NOMO-1 treated with dmso at 0.1 percent for 144 hours (cell line): ENCODE measurements around the gene TBC1D20.
"Not testable (repeated sequence)": the region's sequence is repeated elsewhere in the genome, so short reads cannot be mapped to it uniquely, and the experiment has no call there.

Source experiments
- DNase-seq: peaks from one replicate; lab custom pipeline; 2025; ENCODE audit not compliant: unreplicated experiment; lab: John Stamatoyannopoulos, UW

Gene TBC1D20

GRCh38 chr20:476561-477249 lies 14.4 kb upstream of the TBC1D20 start:
- DNase-seq = not testable (repeated sequence)

GRCh38 chr20:475463-476357 lies 13.4 kb upstream of the TBC1D20 start:
- no peak for DNase-seq

GRCh38 chr20:474581-474980 lies 12.2 kb upstream of the TBC1D20 start:
- no peak for DNase-seq

DNA sequence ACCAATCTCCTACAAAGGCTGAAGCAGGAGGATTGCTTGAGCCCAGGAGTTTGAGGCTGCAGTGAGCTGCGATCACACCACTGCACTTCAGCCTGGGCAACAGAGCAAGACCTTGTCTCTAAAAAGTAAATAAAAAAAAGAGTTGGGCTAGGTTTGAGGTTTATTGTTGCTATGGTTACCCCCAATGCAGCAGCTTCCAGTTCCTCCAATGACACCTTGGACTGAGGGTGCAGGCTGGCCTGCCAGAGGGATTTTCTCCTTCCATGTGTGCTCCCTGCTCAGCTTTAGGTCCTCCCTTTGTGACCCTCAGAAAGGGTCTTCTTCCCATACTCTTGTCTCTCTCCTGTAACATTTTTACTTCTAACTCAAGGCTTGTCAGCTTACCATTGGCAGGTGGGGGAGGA lies 10.6 kb upstream of the TBC1D20 start:
- DNase-seq = no peak

- DNase-seq = no peak
Observed at GRCh38 chr20:472137-472846, 10.0 kb upstream of the TBC1D20 start.

DNA sequence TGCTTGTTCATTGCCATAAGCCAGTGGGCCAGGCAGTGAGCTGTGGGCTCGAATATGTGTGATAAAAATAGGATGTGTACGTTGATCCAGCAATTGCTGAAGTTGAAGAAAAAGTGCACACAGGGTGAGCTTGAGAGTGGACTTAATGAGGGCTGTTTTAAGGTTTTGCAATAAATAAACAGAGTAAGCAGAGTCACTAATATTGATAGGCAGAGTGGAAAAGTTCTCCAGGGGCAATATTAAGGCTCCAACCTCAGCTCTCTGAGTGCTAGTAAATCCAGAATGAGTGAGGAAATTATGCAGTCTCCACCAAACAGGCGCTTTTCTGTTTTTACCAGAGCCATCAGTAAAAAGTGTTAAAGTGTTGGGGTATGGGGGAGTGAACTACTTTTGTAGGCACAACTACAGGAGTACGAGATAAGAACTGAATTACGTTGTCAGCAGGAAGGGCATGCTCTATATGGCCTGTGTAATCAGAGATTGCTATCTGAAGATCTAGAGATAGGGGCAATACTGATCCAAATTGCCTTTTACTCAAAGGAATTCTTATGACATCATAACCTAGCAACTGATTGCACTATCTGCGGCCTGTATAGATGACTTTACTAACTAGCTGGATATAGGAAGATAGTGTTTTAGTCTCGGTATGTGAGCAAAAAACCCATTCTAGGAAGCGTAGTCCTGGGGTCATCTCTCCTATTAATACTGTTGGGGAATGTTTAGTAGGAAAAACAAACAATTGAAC lies 7.6 kb upstream of the TBC1D20 start:
- DNase-seq = no peak

DNA sequence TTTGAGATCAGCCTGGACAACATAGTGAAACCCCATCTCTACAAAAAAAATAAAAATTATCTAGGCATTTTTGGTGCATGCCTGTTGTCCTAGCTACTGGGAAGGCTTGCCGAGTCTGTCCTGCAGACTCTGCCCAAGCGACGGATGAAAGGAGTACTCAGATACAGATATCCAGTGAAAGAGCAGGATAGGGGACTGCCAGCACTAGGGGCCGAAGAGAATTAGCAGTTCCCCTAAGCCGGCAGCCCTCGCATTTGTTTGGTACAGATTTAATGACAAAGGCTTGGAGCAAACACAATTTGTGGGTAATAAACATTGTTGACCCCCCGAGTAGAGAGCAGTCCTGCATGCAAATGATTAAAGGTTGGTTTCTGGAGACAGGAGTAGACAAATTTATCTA lies 5.4 kb upstream of the TBC1D20 start:
- DNase-seq = no peak

GRCh38 chr20:461254-462198 lies 807 bp downstream of the TBC1D20 start:
- no peak for DNase-seq

GRCh38 chr20:460707-461106 lies 1.6 kb downstream of the TBC1D20 start:
- no peak for DNase-seq

GRCh38 chr20:460180-460579 lies 2.2 kb downstream of the TBC1D20 start:
- no peak for DNase-seq

DNA sequence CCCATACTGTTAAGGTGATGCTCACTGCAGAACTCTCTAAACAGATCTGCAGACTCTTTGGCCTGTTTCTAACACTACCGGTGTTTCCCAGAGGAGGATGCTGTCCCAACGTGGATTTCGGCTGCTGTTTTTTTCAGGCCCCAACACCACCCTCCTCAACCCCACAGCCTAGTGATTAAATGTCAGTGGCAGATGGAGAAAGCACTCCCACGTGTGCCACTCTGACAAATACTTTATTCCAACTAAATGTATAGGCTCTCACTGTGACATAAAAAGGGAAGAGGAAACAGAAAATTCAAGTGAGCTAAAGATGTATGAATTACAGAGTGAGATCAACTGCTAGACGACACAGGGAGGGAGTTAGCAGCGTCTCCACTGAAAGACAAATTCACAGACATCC lies 3.6 kb downstream of the TBC1D20 start:
- no peak for DNase-seq

DNA sequence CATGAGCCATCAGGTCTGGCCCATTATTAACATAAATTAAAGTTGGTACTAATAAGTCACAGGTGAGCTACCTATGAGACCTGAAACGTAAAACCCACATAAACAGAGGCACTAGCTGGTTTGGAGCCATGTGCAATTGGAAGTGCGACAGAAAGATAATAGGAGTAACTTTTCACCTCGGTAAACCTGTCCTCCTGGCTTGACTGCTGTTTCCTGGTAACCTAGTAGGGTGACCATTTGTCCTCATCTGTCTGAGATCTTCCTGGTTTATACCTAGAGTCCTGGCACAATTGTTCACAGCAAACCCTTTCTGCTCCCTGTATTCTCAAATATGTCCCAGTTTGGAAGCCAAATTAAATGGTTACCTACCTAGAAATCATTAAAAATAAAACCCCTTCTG lies 7.4 kb downstream of the TBC1D20 start:
- no peak for DNase-seq

GRCh38 chr20:452021-452420 lies 10.3 kb downstream of the TBC1D20 start:
- DNase-seq = not testable (repeated sequence)

GRCh38 chr20:445514-446336 lies 16.6 kb downstream of the TBC1D20 start:
- DNase-seq = no peak

GRCh38 chr20:444862-445426 lies 17.4 kb downstream of the TBC1D20 start:
- no peak for DNase-seq

DNA sequence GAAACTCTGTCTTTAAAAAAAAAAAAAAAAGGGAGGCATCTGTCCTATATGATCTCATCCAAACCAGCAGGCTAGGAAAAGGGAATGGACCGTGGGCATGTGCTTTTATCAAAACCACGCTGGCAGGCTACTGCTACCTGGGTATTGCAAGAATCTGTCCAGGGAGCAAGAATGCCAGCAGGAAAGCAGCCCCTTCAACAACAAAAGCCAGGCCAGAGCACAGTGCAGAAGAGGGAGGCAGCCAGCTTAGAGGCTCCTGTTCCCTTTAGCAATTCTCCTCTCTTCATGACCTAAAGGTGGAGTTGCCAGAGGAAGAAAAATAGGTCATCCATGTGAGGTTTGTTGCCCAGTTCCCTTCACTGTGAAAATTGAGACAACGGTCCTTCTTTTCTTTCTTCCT lies 18.2 kb downstream of the TBC1D20 start:
- no peak for DNase-seq

DNA sequence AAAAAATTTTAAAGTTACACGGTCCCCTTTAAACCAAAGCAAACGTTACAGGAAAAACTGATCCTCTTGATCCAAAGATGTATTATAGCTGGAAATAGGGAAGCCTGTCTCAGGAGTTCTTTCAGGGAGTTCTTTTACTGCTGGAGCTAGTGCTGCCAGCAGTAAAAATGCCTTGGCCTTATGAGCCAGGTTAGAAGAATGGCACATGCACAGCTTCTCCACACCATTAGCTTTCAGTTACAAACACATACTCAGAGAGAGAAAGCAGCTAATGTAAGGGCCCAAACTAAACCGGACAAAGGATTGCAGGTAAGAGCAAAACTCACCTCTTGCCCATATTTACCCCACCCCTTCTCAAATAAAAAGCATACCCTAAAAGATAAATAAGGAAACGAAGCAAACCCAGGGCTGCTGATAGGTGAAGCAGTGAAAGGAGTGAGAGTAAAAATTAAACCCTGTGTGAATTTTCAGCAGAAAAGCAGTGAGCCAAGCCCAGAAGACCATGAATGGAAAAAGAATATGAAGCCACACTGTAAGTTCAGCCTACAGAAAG lies 19.0 kb downstream of the TBC1D20 start:
- no peak for DNase-seq

- DNase-seq = no peak
Observed at GRCh38 chr20:440636-441035, 21.7 kb downstream of the TBC1D20 start.
